Measurements from ENCODE around the gene SLC9A4. TPM values are rescaled to one million over a fixed set of nuclear protein-coding genes. Genes with fewer than 3 reads are reported as not detected.

The SLC9A4 gene
- polyA plus RNA-seq, 1 experiment, result not detected

DNA sequence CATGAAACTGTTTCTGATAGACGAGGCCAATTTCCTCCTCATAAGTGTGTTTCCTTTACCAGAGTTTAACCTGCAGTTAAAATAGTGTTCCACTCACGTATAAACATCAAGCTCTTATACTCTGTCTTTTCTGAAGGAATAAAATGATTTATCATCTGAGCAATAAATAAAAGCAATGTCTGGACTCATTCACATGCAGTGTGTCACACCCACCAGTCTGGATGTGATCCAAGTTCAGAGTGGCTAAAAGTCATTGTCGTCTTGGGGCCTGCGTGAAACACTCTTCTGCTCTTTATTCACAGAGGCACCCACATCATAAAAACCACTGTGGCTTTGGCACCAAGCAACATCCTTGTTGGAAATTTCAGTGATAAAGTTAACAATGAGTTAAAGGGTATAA is 19.5 kb upstream of the SLC9A4 start:
- no peaks in the 10 kb centered on the region for H3K27me3 ChIP-seq (ENCODE audit: control insufficient read depth, insufficient read depth, low read length)
- no peak overlapping the region for H3K4me3 ChIP-seq (ENCODE audit: low read depth, low read length)
- TF ChIP-seq, protein P1, sequence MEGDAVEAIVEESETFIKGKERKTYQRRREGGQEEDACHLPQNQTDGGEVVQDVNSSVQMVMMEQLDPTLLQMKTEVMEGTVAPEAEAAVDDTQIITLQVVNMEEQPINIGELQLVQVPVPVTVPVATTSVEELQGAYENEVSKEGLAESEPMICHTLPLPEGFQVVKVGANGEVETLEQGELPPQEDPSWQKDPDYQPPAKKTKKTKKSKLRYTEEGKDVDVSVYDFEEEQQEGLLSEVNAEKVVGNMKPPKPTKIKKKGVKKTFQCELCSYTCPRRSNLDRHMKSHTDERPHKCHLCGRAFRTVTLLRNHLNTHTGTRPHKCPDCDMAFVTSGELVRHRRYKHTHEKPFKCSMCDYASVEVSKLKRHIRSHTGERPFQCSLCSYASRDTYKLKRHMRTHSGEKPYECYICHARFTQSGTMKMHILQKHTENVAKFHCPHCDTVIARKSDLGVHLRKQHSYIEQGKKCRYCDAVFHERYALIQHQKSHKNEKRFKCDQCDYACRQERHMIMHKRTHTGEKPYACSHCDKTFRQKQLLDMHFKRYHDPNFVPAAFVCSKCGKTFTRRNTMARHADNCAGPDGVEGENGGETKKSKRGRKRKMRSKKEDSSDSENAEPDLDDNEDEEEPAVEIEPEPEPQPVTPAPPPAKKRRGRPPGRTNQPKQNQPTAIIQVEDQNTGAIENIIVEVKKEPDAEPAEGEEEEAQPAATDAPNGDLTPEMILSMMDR (IDR thresholded peaks at IDR 0.05; ENCODE audit: insufficient read depth, low read depth, low read length), result no peak
- DNase-seq (ENCODE audit: low read depth), result no peak
- CTCF ChIA-PET, result interaction anchor here (1.5 kb wide), 1 partner anchor 9 kb away, joined by 7 read pairs; no protein-coding TSS in a partner anchor
- POLR2A ChIA-PET, result interaction anchor here (0.6 kb wide), 1 partner anchor 45 kb away, joined by 3 read pairs; no protein-coding TSS in a partner anchor
- H3K36me3 ChIP-seq (ENCODE audit: control insufficient read depth, insufficient read depth, low read length), result no peaks in the 10 kb centered on the region

DNA sequence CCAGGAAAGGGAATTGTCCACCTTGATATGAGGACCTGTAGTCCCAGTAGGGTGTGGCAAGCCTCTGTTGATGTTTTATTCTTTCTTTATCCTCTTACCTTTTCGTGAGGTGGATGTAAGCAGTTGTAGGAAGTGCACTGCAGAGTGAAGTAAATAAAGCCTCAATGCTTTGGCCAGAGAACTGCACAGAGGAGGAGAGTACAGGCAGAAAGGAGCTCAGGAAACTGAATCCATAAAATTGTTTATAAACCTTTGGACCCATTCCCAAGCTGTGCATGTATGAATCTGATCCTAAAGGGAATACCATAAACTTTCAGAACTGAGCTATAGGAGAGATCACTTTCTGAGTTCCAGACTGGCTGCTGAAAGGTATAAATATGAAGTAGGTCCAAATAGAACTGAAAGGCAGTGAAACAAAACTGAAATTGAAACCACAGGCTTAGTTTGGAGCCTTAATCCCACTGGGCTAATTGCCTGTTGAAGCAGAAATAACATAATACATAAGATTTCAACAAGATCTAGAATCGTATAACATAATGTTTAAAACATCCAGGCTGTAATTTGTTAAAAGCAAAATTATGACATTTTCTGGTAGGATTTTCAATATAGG is 17.9 kb upstream of the SLC9A4 start:
- ChIA-PET CTCF (no interaction called here), POLR2A (no interaction called here)
- H3K4me3 ChIP-seq (ENCODE audit: low read depth, low read length), result no peak overlapping the region
- TF ChIP-seq, protein P1 (IDR thresholded peaks at IDR 0.05; ENCODE audit: insufficient read depth, low read depth, low read length), result no peak
- no peaks in the 10 kb centered on the region for H3K27me3 ChIP-seq (ENCODE audit: control insufficient read depth, insufficient read depth, low read length)
- no peak for DNase-seq (ENCODE audit: low read depth)
- H3K36me3 ChIP-seq (ENCODE audit: control insufficient read depth, insufficient read depth, low read length), result no peaks in the 10 kb centered on the region

DNA sequence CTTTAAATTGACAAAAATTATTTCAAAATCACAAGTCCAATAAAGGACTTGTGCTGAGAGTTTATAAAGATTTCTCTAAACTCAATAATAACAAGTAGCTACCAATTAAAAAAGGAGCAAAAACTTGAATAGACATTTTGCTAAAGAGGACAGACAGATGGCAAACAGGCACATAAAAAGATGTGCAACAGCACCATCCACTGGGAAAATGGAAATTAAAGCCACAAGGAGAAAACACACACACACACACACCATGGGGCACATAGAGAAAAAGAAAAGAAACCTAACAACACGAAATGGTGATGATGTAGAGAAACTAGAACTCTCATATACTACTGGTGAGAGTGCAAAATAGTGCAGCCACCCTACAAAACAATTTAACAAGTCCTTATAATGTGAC is 12.6 kb upstream of the SLC9A4 start:
- H3K36me3 ChIP-seq (ENCODE audit: control insufficient read depth, insufficient read depth, low read length), result no peaks in the 10 kb centered on the region
- H3K4me3 ChIP-seq (ENCODE audit: low read depth, low read length), result no peak overlapping the region
- no peak for DNase-seq (ENCODE audit: low read depth)
- CTCF ChIA-PET, result interaction anchor here (1.0 to 4.4 kb wide), 3 partner anchors 10 to 144 kb away, joined by 3 to 28 read pairs (median 3); partner anchors contain the start of gene SLC9A4
- POLR2A ChIA-PET, result interaction anchor here (0.6 kb wide), 1 partner anchor 257 kb away, joined by 4 read pairs; no protein-coding TSS in a partner anchor
- H3K27me3 ChIP-seq (ENCODE audit: control insufficient read depth, insufficient read depth, low read length), result no peaks in the 10 kb centered on the region
- TF ChIP-seq, protein P1 (IDR thresholded peaks at IDR 0.05; ENCODE audit: insufficient read depth, low read depth, low read length), result no peak

DNA sequence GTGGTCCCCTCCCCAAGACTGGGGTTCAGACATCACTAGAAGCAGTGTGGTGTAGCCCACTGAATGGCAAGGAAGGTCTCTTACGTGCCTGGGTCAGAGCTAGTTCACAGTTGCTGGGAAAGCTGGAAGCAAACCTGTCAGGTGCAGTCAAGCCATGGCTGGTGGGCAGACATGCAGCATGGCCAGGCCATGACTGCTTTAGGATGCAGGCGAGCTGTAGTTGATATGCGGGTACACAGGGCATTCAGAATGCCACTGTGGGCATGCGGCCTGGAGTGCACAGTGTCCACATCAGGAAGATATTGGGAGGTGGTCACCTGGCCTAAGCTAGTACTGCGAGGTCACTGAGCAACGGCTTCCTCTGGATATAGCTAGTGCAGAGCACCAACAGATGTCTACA is 11.8 kb upstream of the SLC9A4 start:
- DNase-seq (ENCODE audit: low read depth), result no peak
- Histone ChIP-seq H3K27me3 (ENCODE audit: control insufficient read depth, insufficient read depth, low read length) (no peaks in the 10 kb centered on the region), H3K36me3 (ENCODE audit: control insufficient read depth, insufficient read depth, low read length) (no peaks in the 10 kb centered on the region), H3K4me3 (ENCODE audit: low read depth, low read length) (no peak overlapping the region)
- CTCF ChIA-PET, result interaction anchor here (1.2 to 4.4 kb wide), 2 partner anchors 11 to 12 kb away, joined by 3 to 28 read pairs; partner anchors contain the start of gene SLC9A4
- POLR2A ChIA-PET, result no interaction called here
- TF ChIP-seq, protein P1 (IDR thresholded peaks at IDR 0.05; ENCODE audit: insufficient read depth, low read depth, low read length), result no peak

DNA sequence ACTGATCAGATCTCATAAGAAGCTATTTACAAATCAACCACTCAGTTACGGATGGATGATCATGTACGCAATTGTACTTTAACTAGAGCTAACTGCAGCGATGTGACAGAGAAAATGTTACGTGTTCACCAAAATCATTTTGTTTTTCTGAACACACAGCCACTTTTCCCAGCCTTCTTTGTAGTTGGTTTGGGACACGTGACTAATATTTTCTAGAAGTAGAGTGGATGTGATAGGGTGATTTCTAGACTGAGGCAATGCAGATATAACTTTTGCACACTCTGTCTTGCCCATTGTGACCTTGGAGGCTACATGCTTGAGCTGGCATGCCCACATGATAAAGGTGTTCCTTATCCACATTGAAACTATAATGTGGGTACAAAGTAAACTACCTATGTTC is 9.9 kb upstream of the SLC9A4 start:
- Histone ChIP-seq H3K27me3 (ENCODE audit: control insufficient read depth, insufficient read depth, low read length) (no peaks in the 10 kb centered on the region), H3K4me3 (ENCODE audit: low read depth, low read length) (no peak overlapping the region), H3K36me3 (ENCODE audit: control insufficient read depth, insufficient read depth, low read length) (no peaks in the 10 kb centered on the region)
- DNase-seq (ENCODE audit: low read depth), result no peak
- ChIA-PET POLR2A (no interaction called here), CTCF (interaction anchor here (1.2 to 4.4 kb wide), 2 partner anchors 9 to 12 kb away, joined by 3 to 28 read pairs; partner anchors contain the start of gene SLC9A4)
- TF ChIP-seq, protein P1 (IDR thresholded peaks at IDR 0.05; ENCODE audit: insufficient read depth, low read depth, low read length), result no peak
